A673 (cell line): ENCODE measurements around the gene GPR149.

ENCODE experiments used
- CTCF ChIP-seq: fragments of 300-800, 200-600 bp; sonication (generic); conservative IDR thresholded peaks from 2 replicates; pipeline ENCODE4 v1.5.1; 2017; ENCODE audit warnings: low read depth, mild to moderate bottlenecking, antibody characterized with exemption, low read length, moderate library complexity, mixed read lengths
- EZH2 ChIP-seq: fragments of 200-600 bp; sonication (generic); IDR thresholded peaks from 2 replicates; pipeline ENCODE4 v1.6.1; 2017; ENCODE audit warnings: borderline replicate concordance, low read depth, mild to moderate bottlenecking, mixed read lengths, antibody characterized with exemption, low read length; ENCODE audit not compliant: poor library complexity, severe bottlenecking

DNA sequence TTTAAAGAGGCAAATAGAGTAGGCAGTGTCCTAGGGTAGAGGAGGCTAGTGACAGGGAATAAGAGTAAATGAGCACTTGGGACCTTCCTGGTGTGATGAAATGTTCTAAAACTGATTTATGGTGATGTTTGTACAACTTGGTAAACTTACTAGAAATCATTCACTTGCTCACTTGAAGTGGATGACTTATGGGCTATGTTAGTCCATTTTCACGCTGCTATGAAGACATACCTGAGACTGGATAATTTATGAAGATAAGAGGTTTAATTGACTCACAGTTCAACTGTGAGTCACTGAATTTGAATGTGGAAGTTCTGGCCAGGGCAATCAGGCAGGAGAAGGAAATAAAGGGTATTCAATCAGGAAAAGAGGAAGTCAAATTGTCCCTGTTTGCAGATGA lies 74.0 kb downstream of the GPR149 start:
- TF ChIP-seq CTCF: no peak
- no peak for TF ChIP-seq EZH2
